Esophagus mucosa (tissue), 1 donor: Measurements from ENCODE around the gene TPST1. TPM values are rescaled to one million over a fixed set of nuclear protein-coding genes. Genes with fewer than 3 reads are reported as not detected.
"Not testable (repeated sequence)": the region's sequence is repeated elsewhere in the genome, so short reads cannot be mapped to it uniquely, and the experiment has no call there.

Source experiments
- ATAC-seq: fragments of 200-7000 bp; cut with Tn5 transposase; one replicate; pipeline ENCODE4 v1.9.1; 2020
- total RNA-seq: library from RNA; stranded (reverse); gene quantifications from one replicate; pipeline ENCODE4 v1.2.4, GENCODE V29; 2023
- donor health status: DM: yes; HTN: yes; CAD: no.

The TPST1 gene
- total RNA-seq, 1 donor from 2014 or later: 7.5 TPM

GRCh38 chr7:66296001-66296521, 90.9 kb downstream of the TPST1 start:
- ATAC-seq: no peak

- ATAC-seq: no peak
Measured at GRCh38 chr7:66296557-66296956, 91.4 kb downstream of the TPST1 start.

DNA sequence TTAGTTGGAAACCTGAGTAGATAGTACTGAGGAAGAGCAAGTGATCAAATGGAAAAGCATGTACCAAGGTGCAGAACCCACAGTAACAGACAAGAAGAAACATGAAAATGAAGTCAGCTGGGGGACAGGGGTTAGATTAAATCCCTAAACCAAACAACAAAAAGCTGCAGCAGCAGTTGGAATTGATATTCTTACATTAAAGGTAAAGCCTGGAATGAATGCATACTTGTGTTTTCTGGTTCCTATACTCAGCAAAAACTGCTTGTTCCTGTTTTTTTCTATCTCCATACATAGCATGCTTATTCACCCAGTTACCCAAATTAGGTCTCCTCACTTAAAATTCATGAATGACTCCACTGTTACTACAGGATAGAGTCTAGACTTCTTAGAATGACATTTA, 92.4 kb downstream of the TPST1 start:
- ATAC-seq: peak; percentile 84

DNA sequence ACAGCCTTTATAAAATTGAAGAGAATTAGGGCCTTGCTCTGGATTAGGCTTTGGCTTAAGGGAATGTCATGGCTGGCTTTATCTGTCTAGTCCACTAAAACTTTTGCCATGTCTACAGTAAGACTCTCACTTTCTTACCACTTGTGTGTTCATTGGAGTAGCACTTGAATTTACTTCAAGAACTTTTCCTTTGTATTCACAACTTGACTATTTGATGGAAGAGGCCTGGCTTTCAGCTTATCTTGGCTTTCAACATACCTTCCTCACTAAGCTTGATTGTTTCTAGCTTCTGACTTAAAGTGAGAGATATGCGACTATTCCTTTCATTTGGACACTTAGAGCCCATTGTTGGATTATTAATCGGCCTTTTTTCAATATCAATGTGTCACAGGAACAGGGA, 96.1 kb downstream of the TPST1 start:
- no peak for ATAC-seq

DNA sequence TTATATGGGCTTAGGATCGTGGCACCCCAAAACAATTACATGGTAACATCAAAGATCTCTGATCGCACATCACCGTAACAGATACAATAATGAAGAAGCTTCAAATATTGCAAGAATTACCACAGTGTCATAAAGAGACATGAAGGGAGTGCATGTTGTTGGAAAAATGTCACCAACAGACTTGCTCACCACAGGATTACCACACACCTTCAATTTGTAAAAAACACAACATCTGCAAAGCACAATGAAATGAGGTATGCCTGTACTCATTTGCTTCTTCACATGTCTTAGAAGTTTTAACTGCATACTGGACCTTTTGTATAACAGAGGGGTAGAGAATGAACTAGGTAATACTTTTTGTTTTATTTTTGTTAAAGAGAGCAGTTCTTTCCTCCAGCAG, 96.6 kb downstream of the TPST1 start:
- no peak for ATAC-seq

GRCh38 chr7:66303454-66304155, 98.5 kb downstream of the TPST1 start:
- ATAC-seq: peak; percentile 14

GRCh38 chr7:66304536-66304935, 99.4 kb downstream of the TPST1 start:
- no peak for ATAC-seq

- ATAC-seq: peak; percentile 90
Measured at GRCh38 chr7:66306243-66306642, 101.1 kb downstream of the TPST1 start.

DNA sequence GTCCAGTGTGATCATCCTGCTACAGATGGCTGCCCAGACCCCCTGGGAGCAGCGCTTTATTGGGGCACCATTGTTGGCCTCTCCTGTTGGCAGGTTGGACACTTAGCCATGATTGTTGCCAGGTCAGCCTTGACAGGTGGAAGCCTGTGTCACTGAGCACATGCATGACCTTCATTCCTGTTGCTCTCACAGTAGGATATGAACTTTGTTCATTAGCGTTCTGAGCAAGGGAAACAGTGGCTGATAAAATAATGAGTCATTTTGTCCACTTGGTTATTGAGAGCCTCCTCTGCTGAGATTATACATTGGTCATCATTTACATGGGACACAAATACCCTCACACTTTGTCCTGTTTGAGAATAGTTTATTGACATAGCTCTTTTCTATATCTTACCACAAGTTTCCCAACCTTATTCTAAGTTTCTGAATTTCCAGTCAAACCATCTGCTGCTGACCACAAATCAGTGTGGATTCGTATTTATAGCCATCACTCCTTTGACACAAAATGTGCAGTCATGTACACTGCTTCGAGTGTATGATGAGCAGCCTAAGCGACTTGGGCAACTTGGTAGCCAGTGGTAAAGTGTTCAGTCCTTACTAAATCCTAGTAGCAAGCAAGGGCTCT, 102.6 kb downstream of the TPST1 start:
- ATAC-seq: peak; percentile 25

- ATAC-seq: peak; percentile 68
Measured at GRCh38 chr7:66308411-66308810, 103.3 kb downstream of the TPST1 start.

- ATAC-seq: no peak
Measured at GRCh38 chr7:66310620-66311019, 105.5 kb downstream of the TPST1 start.

- no peak for ATAC-seq
Measured at GRCh38 chr7:66313886-66314568, 108.9 kb downstream of the TPST1 start.

GRCh38 chr7:66315192-66315591, 110.1 kb downstream of the TPST1 start:
- peak; percentile 68 for ATAC-seq

GRCh38 chr7:66319407-66319979, 114.4 kb downstream of the TPST1 start:
- ATAC-seq: no peak

- peak; percentile 94 for ATAC-seq
Measured at GRCh38 chr7:66321283-66321682, 116.1 kb downstream of the TPST1 start.

GRCh38 chr7:66323114-66323796, 118.1 kb downstream of the TPST1 start:
- ATAC-seq: no peak

DNA sequence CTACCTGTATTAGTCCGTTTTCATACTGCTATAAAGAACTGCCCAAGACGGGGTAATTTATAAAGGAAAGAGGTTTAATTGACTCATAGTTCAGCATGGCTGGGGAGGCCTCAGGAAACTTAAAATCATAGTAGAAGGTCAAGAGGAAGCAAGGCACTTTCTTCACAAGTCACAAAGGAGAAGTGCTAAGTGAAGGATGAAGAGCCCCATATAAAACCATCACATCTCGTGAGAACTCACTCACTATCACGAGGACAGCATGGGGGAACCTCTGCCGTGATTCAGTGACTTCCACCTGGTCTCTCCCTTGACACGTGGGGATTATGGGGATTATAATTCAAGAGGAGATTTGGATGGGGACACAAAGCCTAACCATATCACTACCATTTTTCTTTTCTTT, 119.9 kb downstream of the TPST1 start:
- ATAC-seq: not testable (repeated sequence)

DNA sequence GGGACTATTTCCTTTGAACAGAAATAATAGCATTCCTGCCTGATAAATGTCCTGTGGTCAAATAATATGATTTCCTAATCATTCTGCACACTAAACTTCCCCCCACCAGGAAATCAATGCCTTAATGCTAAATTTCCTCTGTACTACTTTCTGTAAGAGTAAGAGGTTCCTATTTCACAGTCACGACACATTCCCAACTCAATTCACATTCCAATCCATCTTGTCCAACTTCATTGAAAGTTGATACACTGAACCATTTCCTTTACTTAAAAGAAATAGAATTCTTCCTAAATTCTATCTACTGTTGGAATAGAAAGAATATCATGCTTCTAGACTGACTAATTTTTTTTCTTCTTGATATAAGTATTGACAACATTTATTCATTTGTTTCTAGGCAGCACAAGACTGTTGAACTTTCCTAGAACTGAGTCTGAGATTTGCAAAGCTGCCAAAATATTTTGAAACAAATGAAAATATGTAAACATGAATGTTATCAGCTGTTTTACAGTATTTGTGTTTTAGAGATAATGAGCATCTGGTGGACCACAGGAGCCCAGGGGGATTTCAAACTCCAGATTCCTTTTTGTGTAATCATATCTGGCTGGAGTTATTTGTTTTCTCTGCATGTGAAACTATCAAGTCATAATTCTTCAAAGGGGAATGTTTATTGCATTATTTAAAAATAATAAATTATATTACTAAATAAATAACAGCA, 121.5 kb downstream of the TPST1 start:
- no peak for ATAC-seq

DNA sequence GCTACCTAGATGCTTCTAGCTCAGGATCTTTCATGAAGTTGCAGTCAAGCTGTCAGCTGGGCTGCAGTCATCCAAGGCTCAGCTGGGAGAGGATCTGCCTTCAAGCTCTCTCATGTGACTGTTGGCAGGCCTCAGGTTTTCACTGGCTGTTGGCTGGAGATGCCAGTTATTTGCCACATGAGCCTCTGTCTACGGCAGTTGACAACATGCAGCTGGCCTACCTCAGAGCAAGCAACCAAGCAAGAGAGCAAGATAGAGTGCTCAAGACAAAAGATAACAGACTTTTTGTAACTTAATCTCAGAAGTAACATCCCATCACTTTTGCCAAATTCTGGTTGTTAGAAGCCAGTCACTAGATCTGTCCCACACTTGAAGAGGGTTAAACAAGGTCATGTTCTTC, 125.8 kb downstream of the TPST1 start:
- no peak for ATAC-seq

- ATAC-seq: no peak
Measured at GRCh38 chr7:66331883-66332282, 126.7 kb downstream of the TPST1 start.

GRCh38 chr7:66333443-66333842, 128.3 kb downstream of the TPST1 start:
- ATAC-seq: no peak

- ATAC-seq: peak; percentile 90
Measured at GRCh38 chr7:66335318-66335717, 130.2 kb downstream of the TPST1 start.
